Lower lobe of right lung (tissue), 2 donors: ENCODE measurements around the gene CEACAM5. TPM values are rescaled to one million over a fixed set of nuclear protein-coding genes. Genes with fewer than 3 reads are reported as not detected.

Experiments used
- ATAC-seq, 2 donors: fragments of 200-7000 bp; cut with Tn5 transposase; one replicate each; pipeline ENCODE4 v1.9.1; 2020 to 2022; ENCODE audit warnings: mild to moderate bottlenecking in 2 of 2, moderate library complexity in 2 of 2
- DNase-seq: peaks from one replicate; pipeline ENCODE4 v3.0.0-alpha.2; 2020
- H3K27ac ChIP-seq: fragments of 200-600 bp; one replicate; pipeline ENCODE4 v1.8.0; 2022
- H3K27me3 ChIP-seq: fragments of 200-600 bp; one replicate; pipeline ENCODE4 v1.8.0; 2022; ENCODE audit warnings: low read depth
- H3K36me3 ChIP-seq: fragments of 200-600 bp; one replicate; pipeline ENCODE4 v1.8.0; 2022; ENCODE audit warnings: mild to moderate bottlenecking
- H3K4me1 ChIP-seq: fragments of 200-600 bp; one replicate; pipeline ENCODE4 v1.8.0; 2022
- H3K4me3 ChIP-seq: fragments of 200-600 bp; one replicate; pipeline ENCODE4 v1.8.0; 2022; ENCODE audit warnings: mild to moderate bottlenecking
- H3K9me3 ChIP-seq: fragments of 200-600 bp; one replicate; pipeline ENCODE4 v1.8.0; 2022
- intact Hi-C: fragments of 100-400 bp; cut with DNase I; formaldehyde crosslinking; loops from one replicate; pipeline ENCODE4 v1.11.0; 2022
- total RNA-seq: library from RNA; stranded (reverse); fragmentation: NEBNext Ultra II Directional; extraction: Animal tissue kit (Norgen Biotek cat#: 25700); gene quantifications from one replicate; pipeline ENCODE4 v1.2.1, GENCODE V29; 2021
- TF ChIP-seq, protein P1 (sequence below): fragments of 200-600 bp; IDR thresholded peaks from one replicate; pipeline ENCODE4 v1.8.0; 2022; ENCODE audit warnings: antibody characterized with exemption, mild to moderate bottlenecking
- donor health status: DM: no; HTN: yes; CAD: no; lungs with severe emphysema.

Gene CEACAM5
- total RNA-seq, 1 donor from 2014 or later, result 99.7 TPM

DNA sequence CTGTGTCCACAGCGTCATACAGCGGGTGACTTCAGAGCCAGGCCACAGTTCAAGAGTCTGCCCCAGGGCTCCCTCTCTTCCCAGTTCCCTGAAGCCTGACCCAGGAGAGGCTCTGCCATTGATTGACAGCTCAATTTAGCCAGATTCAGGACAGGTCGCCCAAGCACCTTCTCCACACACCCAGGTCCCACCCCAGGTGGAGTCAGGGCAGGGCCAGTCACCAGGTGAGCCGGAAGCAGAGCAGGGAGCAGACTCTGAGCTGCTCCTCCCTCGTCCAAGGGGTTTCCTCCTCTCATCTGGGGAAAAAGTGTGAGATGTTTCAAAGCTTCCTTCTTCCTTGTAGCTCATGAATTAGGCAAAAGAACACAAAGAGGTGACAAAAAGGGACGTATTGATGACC, 26.0 kb upstream of the CEACAM5 start:
- Histone ChIP-seq H3K27me3 (peaks cover 2% of the 10 kb centered on the region), H3K9me3 (no peaks in the 10 kb centered on the region), H3K4me1 (no peaks in the 10 kb centered on the region), H3K36me3 (no peaks in the 10 kb centered on the region), H3K4me3 (no peak overlapping the region), H3K27ac (no peak overlapping the region)
- intact Hi-C loops, result no loop called here
- TF ChIP-seq, protein P1, sequence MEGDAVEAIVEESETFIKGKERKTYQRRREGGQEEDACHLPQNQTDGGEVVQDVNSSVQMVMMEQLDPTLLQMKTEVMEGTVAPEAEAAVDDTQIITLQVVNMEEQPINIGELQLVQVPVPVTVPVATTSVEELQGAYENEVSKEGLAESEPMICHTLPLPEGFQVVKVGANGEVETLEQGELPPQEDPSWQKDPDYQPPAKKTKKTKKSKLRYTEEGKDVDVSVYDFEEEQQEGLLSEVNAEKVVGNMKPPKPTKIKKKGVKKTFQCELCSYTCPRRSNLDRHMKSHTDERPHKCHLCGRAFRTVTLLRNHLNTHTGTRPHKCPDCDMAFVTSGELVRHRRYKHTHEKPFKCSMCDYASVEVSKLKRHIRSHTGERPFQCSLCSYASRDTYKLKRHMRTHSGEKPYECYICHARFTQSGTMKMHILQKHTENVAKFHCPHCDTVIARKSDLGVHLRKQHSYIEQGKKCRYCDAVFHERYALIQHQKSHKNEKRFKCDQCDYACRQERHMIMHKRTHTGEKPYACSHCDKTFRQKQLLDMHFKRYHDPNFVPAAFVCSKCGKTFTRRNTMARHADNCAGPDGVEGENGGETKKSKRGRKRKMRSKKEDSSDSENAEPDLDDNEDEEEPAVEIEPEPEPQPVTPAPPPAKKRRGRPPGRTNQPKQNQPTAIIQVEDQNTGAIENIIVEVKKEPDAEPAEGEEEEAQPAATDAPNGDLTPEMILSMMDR, result no peak
- ATAC-seq (no peak), DNase-seq (no peak)

DNA sequence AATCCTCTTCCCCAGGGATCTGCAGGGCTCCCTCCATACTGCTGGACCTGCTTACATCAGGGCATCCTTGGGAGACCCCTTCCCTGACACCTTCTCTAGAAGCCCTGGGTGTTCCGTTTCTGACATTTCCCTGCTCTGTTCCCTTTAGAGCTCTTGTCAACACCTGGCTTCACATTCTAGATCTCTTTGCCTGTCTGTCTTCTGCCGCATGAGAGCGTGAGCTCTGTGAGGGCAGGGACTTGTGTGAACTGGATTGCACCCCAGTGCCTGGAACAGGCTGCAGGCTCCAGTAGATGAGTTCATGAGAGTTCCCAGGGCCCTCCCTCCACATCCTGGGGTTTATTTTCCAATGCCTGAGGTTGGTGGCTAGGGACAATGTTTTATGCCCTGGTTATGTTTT, 21.0 kb upstream of the CEACAM5 start:
- Histone ChIP-seq H3K4me1 (no peaks in the 10 kb centered on the region), H3K36me3 (no peaks in the 10 kb centered on the region), H3K27me3 (no peaks in the 10 kb centered on the region), H3K27ac (no peak overlapping the region), H3K4me3 (no peak overlapping the region), H3K9me3 (peaks cover 2% of the 10 kb centered on the region)
- intact Hi-C loops, result no loop called here
- ATAC-seq (no peak), DNase-seq (no peak)
- TF ChIP-seq, protein P1, result no peak

DNA sequence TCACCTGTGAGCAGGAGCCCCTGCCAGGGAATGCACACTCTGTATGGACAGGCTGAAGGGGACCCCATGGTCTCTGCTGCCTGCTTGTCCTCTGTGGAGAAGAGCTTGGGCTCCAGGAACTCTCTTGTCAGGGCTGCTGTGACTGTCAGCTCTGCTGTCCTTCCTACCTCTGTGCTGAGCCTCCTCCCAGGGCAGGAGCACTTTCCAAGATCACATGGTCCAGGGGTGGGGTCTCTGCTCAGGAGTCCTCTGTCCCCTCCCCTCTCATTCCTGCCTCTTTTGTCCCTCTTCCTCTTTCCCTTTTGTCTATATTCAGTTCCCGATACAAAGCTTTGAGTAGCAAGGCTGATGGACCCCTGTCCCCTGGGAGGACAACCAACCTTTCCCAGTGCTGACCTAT, 20.3 kb upstream of the CEACAM5 start, which contains the start of gene CEACAM7:
Gene CEACAM7 (minus strand): TSS at position 173 of the 400 bp plus-strand sequence. CDS start 105 bp downstream, at position 68.
- no peaks in the 10 kb centered on the region for H3K27me3 ChIP-seq

DNA sequence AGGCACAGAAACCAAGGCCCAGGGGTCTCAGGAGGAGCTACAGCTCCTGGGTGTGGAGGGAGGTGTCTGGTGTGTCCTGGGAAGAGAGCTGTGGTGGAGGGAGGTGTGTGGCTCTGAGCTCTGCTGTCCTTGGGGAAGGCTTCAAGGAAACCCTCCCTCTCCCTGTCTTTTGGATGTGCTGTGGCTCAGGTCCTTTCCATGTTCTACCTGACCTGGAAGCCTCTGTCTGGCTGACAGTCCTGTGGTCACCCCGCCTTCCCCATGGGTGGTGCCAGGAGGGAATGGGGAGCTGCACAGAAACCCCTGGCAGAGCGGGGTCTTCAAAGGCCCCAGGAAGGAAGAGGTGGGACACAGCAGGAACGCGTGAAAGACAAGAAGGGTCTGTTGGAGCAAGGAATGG, 19.7 kb upstream of the CEACAM5 start:
- H3K27me3 ChIP-seq, result no peaks in the 10 kb centered on the region
- no peak overlapping the region for H3K27ac ChIP-seq
- TF ChIP-seq, protein P1, result no peak
- no peak for ATAC-seq
- H3K4me3 ChIP-seq, result no peak overlapping the region
- no peaks in the 10 kb centered on the region for H3K36me3 ChIP-seq
- intact Hi-C loops, result no loop called here
- H3K4me1 ChIP-seq, result no peaks in the 10 kb centered on the region
- peaks cover 7% of the 10 kb centered on the region for H3K9me3 ChIP-seq
- DNase-seq, result no peak

More for the DNA sequence above, 20.3 kb upstream of the CEACAM5 start, which contains the start of gene CEACAM7:
- no peaks in the 10 kb centered on the region for H3K36me3 ChIP-seq
- TF ChIP-seq, protein P1, result no peak
- no peaks in the 10 kb centered on the region for H3K4me1 ChIP-seq
- no peak within 1 kb of the TSS for H3K27ac ChIP-seq
- ATAC-seq (no peak), DNase-seq (no peak)
- intact Hi-C loops, result no loop called here
- no peak within 1 kb of the TSS for H3K4me3 ChIP-seq
- peaks cover 7% of the 10 kb centered on the region for H3K9me3 ChIP-seq

DNA sequence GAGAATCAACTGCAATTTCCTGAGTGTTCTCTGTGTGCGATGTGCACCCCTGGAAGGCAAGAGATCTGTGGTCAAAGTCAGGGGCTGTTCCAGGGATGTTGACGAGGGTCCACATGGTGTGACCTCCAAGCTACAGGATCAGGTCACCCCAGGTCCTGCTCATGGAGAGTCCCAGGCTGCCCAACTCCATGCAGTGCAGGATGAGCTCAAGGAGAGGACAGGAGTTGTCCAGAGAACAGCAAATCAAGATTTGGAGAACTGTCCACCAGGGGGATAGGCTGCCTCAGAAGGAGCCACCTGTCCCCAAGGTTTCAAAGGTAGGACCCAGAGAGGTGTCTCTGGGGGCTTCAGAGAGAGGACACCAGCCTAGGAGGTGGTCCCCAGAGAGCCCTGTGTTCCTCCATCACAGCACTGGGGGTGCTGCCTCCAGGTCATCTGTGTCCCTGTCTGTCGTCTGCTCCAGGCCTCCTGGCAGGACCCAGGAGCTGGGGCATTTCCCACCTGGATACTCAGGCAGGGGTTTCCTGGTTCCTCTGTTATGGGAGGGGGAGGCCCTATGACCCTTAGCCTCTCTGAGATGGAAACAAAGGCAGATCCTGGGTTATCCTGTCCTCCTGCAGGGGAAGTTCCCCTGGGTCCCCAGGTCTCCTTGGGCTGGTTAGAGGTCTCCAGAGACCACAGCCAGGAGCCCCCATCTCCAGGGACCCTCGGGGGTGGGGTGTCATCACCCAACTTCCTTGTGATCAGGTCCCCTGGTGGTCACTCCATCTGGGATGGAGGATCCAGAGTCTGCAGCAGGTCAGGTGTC, 18.2 kb upstream of the CEACAM5 start:
- DNase-seq (no peak), ATAC-seq (no peak)
- no peak overlapping the region for H3K27ac ChIP-seq
- H3K4me3 ChIP-seq, result no peak overlapping the region
- TF ChIP-seq, protein P1, result no peak
- no peaks in the 10 kb centered on the region for H3K4me1 ChIP-seq
- peaks cover 7% of the 10 kb centered on the region for H3K9me3 ChIP-seq
- no peaks in the 10 kb centered on the region for H3K36me3 ChIP-seq
- no peaks in the 10 kb centered on the region for H3K27me3 ChIP-seq
- intact Hi-C loops, result no loop called here
